Stimulated activated naive CD8-positive, alpha-beta T cell treated with anti-CD3 and anti-CD28 coated beads, Interleukin-15, amount 100 ng/mL, for 72 hours (primary cell): ENCODE measurements around the gene STARD5.
A peak's percentile ranks its signal among the peaks of the same experiment; 100 is the strongest.
"Not testable (repeated sequence)": the region's sequence is repeated elsewhere in the genome, so short reads cannot be mapped to it uniquely, and the experiment has no call there.

Source experiments
- ATAC-seq: fragments of 150-1000 bp; cut with Tn5 transposase; 2 replicates; pipeline ENCODE4 v1.10.0; 2021; ENCODE audit warnings: mild to moderate bottlenecking, moderate library complexity
- DNase-seq, 2 donors: peaks; one replicate each; pipeline ENCODE4 v3.0.0; 2021 to 2022
- H3K27ac Mint-ChIP-seq, 2 donors: one replicate each; pipeline ENCODE4 v1.8.0; 2022; ENCODE audit warnings: mild to moderate bottlenecking in 2 of 2, mixed read lengths in 2 of 2, moderate library complexity in 2 of 2
- H3K27me3 Mint-ChIP-seq: one replicate; pipeline ENCODE4 v1.8.0; 2022; ENCODE audit warnings: mixed read lengths
- H3K4me1 Mint-ChIP-seq: one replicate; pipeline ENCODE4 v1.8.0; 2022; ENCODE audit warnings: mild to moderate bottlenecking, mixed read lengths
- H3K4me3 Mint-ChIP-seq, 2 donors: one replicate each; pipeline ENCODE4 v1.8.0; 2022; ENCODE audit warnings: mild to moderate bottlenecking in 2 of 2, mixed read lengths in 2 of 2, moderate library complexity in 1 of 2
- H3K9me3 Mint-ChIP-seq, 2 donors: one replicate each; pipeline ENCODE4 v1.8.0; 2022; ENCODE audit warnings: mixed read lengths in 2 of 2

The STARD5 gene

DNA sequence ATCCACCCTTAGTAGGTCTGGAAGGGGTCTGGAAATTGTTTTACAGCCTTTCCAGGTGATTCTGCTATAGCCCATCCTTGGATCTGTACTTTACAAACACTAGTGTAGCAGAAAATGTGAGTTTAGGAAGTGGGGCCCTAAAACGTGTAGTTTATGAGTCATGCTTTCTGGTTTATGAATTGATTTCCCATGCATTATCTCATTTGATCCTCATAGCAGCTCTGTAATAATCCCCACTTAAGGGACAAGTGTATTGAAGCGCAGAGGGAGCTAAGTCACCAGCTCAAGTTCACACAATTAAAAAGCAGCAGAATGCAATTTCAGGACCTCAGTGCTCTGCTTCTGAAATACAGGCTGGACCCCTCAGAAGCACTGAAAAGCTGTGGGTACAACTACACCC, 22.7 kb upstream of the STARD5 start:
- Mint-ChIP-seq H3K27me3 (no peaks in the 10 kb centered on the region), H3K4me3 (no peak overlapping the region), H3K9me3 (no peaks in the 10 kb centered on the region), H3K4me1 (peaks cover 11% of the 10 kb centered on the region), H3K27ac (no peak overlapping the region)
- ATAC-seq (no peak), DNase-seq (no peak)

DNA sequence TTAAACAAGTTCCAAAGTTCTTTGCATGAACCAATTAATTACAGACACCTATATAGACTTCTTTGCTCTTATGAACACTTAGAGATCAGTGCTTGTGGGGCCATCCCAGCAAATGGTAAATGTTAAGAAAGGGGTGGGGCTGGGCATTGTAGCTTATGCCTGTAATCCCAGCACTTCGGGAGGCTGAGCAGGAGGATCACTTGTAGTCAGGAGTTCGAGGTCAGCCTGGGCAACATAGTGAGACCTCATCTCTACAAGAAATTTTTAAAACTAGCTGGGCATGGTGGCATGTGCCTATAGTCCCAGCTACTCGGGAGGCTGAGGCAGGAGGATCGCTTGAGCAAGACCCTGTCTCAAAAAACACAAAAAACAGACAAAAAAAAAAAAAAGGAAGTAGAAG, 19.4 kb upstream of the STARD5 start:
- Mint-ChIP-seq H3K27me3 (no peaks in the 10 kb centered on the region), H3K27ac (no peak overlapping the region), H3K4me3 (no peak overlapping the region), H3K4me1 (peaks cover 11% of the 10 kb centered on the region), H3K9me3 (no peaks in the 10 kb centered on the region)
- no peak for DNase-seq
- ATAC-seq: no peak

DNA sequence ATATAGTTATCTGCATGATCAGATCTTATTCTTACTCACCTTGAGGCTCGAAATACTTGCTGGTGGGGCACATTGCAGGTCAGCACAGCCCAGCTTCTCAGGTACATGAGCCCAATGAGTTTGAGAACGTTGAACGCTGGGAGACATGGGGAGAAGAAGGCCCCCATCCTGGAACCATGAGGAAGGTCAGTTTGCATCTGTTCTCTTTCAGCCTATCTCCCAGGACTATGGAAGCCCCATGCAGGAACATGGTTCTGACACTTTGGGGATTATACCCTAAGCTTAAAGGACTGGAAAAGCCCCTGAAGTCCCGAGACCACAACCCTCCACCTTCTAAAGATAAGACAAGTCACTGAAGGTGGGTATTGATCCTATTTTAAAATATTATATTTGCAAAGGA, 17.4 kb upstream of the STARD5 start:
- ATAC-seq (no peak), DNase-seq (no peak)
- H3K9me3 Mint-ChIP-seq: no peaks in the 10 kb centered on the region
- H3K4me3 Mint-ChIP-seq: no peak overlapping the region
- H3K4me1 Mint-ChIP-seq: peaks cover 19% of the 10 kb centered on the region
- no peaks in the 10 kb centered on the region for H3K27me3 Mint-ChIP-seq
- H3K27ac Mint-ChIP-seq: no peak overlapping the region

- no peak overlapping the region for H3K4me3 Mint-ChIP-seq
- no peak overlapping the region for H3K27ac Mint-ChIP-seq
- no peaks in the 10 kb centered on the region for H3K27me3 Mint-ChIP-seq
- no peaks in the 10 kb centered on the region for H3K9me3 Mint-ChIP-seq
- peaks cover 17% of the 10 kb centered on the region for H3K4me1 Mint-ChIP-seq
- DNase-seq: no peak
- no peak for ATAC-seq
Measured at GRCh38 chr15:81339851-81340250, 15.9 kb upstream of the STARD5 start.

DNA sequence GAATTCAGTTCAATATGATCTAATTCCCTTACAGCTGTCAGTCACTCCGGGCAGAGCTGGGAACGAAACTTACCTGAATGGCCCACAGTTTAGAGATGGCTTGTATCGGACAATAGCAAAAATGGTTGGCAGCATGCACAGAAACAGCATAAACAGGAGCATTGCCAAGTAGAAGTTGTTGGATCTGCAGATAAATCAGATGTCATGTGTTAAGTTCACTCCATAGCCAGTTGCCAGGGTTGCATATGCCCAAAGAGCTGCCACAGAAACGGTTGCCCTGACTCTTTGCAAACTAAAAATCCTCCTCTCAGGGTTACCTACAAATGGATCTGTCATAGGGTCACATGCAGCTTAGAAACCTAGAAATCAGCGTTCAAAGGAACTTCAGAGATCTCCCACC, 15.4 kb upstream of the STARD5 start:
- no peaks in the 10 kb centered on the region for H3K27me3 Mint-ChIP-seq
- peaks cover 17% of the 10 kb centered on the region for H3K4me1 Mint-ChIP-seq
- no peaks in the 10 kb centered on the region for H3K9me3 Mint-ChIP-seq
- no peak overlapping the region for H3K4me3 Mint-ChIP-seq
- DNase-seq: no peak
- H3K27ac Mint-ChIP-seq: no peak overlapping the region
- no peak for ATAC-seq

DNA sequence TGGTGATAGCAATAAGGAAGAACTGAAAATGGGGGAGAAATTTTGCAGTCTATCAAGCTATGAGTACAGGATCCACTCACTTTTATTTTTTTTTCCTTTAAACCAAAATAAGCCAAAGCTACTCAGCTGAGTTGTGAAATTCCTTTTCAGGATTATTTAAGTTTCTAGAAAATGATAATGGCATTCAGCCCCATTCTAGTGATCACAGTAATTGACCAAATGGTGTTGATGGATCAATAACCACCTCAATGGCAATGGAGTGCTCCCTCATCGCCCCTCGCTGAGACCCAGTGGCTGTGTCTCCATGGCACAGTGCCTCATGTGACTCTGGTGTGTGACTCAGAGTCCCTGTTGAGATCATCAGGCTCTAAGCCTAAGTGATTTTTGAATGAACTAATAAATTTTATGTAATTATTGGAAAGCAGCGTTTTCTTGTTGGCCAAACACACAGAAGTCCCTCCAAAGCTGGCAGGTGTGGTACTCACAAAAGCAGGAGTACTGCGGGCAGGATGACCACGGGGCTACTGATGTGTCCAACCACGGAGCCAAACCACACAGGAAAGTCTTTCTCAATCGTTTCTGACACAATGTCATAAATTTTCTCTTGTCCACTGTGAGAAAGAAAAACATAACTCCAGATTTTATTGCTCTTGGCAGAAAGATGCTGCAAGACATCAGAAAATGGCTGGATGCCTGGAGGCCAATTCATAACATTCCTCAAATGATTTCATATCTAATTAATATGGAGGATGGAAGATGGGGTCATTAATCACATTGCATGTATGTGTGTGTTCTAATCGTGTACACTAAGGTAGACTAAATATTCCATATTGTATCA, 14.4 kb upstream of the STARD5 start:
- Mint-ChIP-seq H3K27ac (no peak overlapping the region), H3K4me1 (peaks cover 20% of the 10 kb centered on the region), H3K9me3 (no peaks in the 10 kb centered on the region), H3K27me3 (no peaks in the 10 kb centered on the region), H3K4me3 (no peak overlapping the region)
- DNase-seq: no peak
- ATAC-seq: no peak

DNA sequence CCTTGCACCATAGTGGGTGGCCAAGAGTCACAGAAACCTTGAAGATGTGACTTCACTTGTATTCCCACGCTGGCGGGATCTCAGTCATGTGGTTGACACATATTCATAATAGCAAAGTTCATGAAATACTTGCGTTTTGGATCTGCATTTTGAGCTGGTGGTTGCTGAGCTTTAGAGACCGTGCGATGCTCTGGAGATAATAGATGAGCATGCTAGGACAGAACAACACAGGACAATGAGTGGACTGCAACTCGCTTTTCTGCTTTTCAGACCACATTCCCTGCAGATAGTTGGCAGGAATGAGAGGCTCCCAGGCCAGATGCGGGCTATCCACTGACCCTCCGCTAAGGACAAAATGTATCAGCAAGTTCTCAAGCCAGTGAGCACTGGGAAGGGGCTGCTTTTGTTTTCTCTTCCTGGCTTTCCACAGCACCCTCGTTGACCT, 13.8 kb upstream of the STARD5 start:
- no peak for ATAC-seq
- Mint-ChIP-seq H3K4me1 (peaks cover 26% of the 10 kb centered on the region), H3K9me3 (no peaks in the 10 kb centered on the region)

GRCh38 chr15:81337241-81337640, 13.3 kb upstream of the STARD5 start:
- peaks cover 27% of the 10 kb centered on the region for H3K4me1 Mint-ChIP-seq
- no peaks in the 10 kb centered on the region for H3K9me3 Mint-ChIP-seq
- no peak for ATAC-seq
- H3K4me3 Mint-ChIP-seq: no peak overlapping the region
- DNase-seq: no peak
- H3K27ac Mint-ChIP-seq: no peak overlapping the region
- H3K27me3 Mint-ChIP-seq: no peaks in the 10 kb centered on the region

More for the DNA sequence above, 13.8 kb upstream of the STARD5 start:
- DNase-seq: no peak
- no peak overlapping the region for H3K27ac Mint-ChIP-seq
- H3K27me3 Mint-ChIP-seq: no peaks in the 10 kb centered on the region
- no peak overlapping the region for H3K4me3 Mint-ChIP-seq

DNA sequence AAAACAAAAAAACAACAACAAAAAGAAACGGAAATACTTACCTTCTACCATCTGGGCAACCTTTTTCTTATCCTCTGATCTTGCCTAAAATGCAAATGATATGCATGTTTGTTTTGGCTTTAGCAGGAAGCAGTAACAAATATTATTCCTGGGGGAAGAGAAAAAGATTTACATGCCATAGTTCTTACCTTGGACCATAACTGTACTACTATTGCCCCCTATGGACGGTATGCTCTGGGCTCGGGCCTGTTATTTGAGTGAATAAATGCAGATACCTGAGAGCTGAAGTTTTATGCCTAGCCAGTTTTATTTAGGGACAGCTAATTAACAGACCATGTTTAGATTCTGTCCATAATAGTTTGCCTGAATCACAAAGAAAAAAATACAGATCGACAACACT, 12.6 kb upstream of the STARD5 start:
- ATAC-seq (peak; percentile 67), DNase-seq (no peak)
- Mint-ChIP-seq H3K27me3 (no peaks in the 10 kb centered on the region), H3K4me3 (no peak overlapping the region), H3K9me3 (no peaks in the 10 kb centered on the region), H3K27ac (peak overlapping the region in 1 of 2 donors; percentile 68), H3K4me1 (peaks cover 28% of the 10 kb centered on the region)

DNA sequence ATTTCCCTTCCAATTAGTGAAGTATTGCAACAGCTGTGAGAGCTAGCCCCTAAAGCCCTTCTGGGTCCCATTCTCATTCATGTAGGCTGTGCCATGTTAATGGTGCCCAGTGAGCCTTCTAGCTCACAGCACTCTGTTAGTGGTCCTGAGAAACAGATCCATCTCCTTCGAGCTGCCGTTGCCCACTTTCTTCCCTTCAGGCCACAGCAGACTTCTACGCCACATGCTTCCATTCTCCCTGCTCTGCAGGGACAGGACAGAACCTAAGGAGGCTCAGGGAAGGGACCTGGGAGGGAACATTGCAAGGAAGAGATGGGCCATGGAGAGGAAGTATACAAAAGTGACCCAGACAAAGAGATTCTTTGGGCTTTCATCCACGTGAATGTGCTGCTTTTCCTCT, 11.7 kb upstream of the STARD5 start:
- Mint-ChIP-seq H3K9me3 (no peaks in the 10 kb centered on the region), H3K4me1 (peaks cover 38% of the 10 kb centered on the region), H3K27ac (no peak overlapping the region), H3K27me3 (no peaks in the 10 kb centered on the region), H3K4me3 (no peak overlapping the region)
- ATAC-seq (no peak), DNase-seq (no peak)

DNA sequence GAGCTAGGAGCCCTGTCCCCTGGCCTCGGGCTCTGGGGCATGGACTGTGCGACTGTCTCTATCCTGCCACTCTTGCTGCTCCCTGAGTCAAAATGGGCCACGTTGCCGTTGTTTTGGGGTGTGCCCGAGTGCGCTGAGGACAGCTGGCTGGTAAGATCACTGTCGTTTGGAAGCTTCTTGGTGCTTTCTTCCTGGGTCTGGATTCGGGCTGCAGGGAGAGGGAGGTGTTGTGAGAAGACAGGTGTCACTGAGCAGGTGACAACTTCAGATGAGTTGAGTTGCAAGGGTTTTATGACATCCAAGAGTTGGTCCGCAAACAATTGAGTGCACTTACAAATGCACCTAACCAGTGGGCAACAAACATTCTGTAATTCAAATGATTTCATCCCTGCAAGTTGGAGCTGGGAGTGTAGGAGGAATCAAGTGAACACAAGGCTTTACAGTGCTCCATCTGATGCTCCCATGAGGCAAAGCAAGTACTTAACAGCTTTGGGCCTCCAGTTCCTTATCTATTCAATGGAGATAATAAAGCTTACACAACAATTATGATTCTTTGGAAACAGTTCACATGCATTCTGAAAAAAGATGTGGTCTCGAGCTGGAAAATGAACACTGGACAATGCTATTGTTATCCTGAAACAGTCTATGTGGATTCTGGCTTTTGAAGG, 11.0 kb upstream of the STARD5 start:
- peaks cover 39% of the 10 kb centered on the region for H3K4me1 Mint-ChIP-seq
- H3K27me3 Mint-ChIP-seq: no peaks in the 10 kb centered on the region
- H3K27ac Mint-ChIP-seq: no peak overlapping the region
- DNase-seq (no peak), ATAC-seq (no peak)
- no peaks in the 10 kb centered on the region for H3K9me3 Mint-ChIP-seq
- H3K4me3 Mint-ChIP-seq: no peak overlapping the region

- Mint-ChIP-seq H3K4me3 (no peak overlapping the region), H3K27ac (peak overlapping the region; percentile 27 to 89), H3K4me1 (peaks cover 44% of the 10 kb centered on the region), H3K27me3 (no peaks in the 10 kb centered on the region), H3K9me3 (no peaks in the 10 kb centered on the region)
- no peak for DNase-seq
- ATAC-seq: no peak
Measured at GRCh38 chr15:81333363-81333762, 9.4 kb upstream of the STARD5 start.

GRCh38 chr15:81332326-81332725, 8.4 kb upstream of the STARD5 start:
- ATAC-seq (no peak), DNase-seq (no peak)
- Mint-ChIP-seq H3K27ac (peak overlapping the region in 1 of 2 donors; percentile 89), H3K27me3 (no peaks in the 10 kb centered on the region), H3K4me3 (no peak overlapping the region), H3K9me3 (no peaks in the 10 kb centered on the region), H3K4me1 (peaks cover 43% of the 10 kb centered on the region)

DNA sequence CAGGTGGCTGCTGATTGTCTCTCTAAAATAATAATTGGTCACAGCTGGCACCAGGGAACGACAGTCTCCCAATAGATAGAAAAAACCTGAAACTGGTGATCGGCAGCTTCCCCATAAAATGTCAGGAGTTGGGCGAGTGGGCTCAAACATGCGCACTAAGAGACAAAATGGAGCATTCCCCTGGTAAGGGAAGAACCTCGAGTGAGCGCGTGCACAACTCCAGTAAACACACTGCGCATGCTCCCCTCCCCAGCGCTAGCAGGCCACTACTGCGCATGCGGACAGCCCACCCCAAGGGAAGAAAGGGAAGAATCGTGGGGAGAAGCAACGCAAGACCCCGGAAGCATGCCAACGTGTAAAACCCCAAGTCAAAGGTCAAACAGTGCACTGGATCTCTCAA, 7.7 kb upstream of the STARD5 start:
- Mint-ChIP-seq H3K27me3 (no peaks in the 10 kb centered on the region), H3K9me3 (no peaks in the 10 kb centered on the region), H3K4me1 (peaks cover 44% of the 10 kb centered on the region), H3K4me3 (no peak overlapping the region), H3K27ac (no peak overlapping the region)
- DNase-seq (no peak), ATAC-seq (no peak)

- H3K27ac Mint-ChIP-seq: peak overlapping the region in 1 of 2 donors; percentile 34
- DNase-seq, ATAC-seq, H3K27me3 Mint-ChIP-seq, H3K9me3 Mint-ChIP-seq: not testable (repeated sequence)
- H3K4me1 Mint-ChIP-seq: peaks cover 44% of the 10 kb centered on the region
- peak overlapping the region in 1 of 2 donors; percentile 0 for H3K4me3 Mint-ChIP-seq
Measured at GRCh38 chr15:81331141-81331540, 7.2 kb upstream of the STARD5 start.

- Mint-ChIP-seq H3K9me3 (no peaks in the 10 kb centered on the region), H3K4me1 (peaks cover 44% of the 10 kb centered on the region), H3K27ac (peak overlapping the region in 1 of 2 donors; percentile 34), H3K27me3 (no peaks in the 10 kb centered on the region), H3K4me3 (peak overlapping the region in 1 of 2 donors; percentile 0)
- ATAC-seq (no peak), DNase-seq (no peak)
Measured at GRCh38 chr15:81330366-81331090, 6.6 kb upstream of the STARD5 start.
